GM21576 (cell line): Measurements from ENCODE around the gene MAD1L1.

Experiments used
- ATAC-seq: cut with Tn5 transposase; IDR thresholded peaks from one replicate; pipeline ENCODE4 v1.9.1; 2021; ENCODE audit warnings: mild to moderate bottlenecking, moderate library complexity; ENCODE audit not compliant: unreplicated experiment

Gene MAD1L1

DNA sequence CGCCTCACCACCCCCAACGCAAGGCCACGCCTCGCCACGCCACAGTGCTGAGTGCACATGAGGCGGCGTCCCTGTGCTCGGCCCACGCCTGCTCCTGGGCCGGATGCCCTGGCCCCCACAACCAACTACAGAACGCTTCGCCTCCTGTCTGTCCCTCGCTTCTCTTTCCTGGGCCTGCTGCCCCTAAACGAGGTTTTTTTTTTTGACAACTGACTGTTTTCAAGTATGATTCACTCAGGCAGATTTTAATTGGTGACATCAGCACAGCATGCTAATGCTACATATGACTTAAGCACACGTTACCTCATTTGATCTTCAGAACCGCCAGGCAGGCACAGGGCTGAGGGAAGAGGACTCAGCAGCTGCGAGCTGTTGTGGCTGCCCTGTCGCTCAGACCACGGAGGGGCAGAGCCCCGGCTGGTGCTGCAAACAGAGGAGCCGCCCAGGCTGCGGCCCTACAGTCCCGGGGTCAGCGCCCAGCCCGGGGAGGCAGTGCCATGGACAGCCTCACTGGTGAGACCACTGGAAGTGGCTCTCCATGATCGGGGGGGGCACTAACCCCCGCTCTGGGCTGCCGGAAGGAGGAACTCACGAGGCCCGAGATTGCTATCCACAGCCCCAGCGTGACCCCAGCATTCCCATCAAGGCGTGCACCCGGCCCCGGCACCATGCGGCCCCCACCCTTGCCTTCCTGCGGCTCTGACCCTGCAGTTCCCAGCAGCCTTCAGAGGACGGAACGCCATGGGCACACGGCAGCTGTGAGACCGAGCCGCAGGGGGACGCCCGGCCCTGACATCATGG lies 212.8 kb downstream of the MAD1L1 start:
- no peak for ATAC-seq

DNA sequence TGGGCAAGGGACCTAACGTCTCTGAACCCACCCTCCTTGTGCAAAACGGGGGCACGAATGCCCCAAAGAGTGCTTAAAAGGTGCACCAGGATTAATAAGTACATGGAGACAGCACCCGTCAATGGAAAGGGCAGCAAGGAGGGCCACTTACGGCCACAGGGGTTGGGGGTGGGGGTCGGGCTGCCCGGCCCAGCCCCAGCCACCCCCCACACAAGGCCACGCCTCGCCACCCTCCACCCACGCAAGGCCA lies 213.4 kb downstream of the MAD1L1 start:
- no peak for ATAC-seq

DNA sequence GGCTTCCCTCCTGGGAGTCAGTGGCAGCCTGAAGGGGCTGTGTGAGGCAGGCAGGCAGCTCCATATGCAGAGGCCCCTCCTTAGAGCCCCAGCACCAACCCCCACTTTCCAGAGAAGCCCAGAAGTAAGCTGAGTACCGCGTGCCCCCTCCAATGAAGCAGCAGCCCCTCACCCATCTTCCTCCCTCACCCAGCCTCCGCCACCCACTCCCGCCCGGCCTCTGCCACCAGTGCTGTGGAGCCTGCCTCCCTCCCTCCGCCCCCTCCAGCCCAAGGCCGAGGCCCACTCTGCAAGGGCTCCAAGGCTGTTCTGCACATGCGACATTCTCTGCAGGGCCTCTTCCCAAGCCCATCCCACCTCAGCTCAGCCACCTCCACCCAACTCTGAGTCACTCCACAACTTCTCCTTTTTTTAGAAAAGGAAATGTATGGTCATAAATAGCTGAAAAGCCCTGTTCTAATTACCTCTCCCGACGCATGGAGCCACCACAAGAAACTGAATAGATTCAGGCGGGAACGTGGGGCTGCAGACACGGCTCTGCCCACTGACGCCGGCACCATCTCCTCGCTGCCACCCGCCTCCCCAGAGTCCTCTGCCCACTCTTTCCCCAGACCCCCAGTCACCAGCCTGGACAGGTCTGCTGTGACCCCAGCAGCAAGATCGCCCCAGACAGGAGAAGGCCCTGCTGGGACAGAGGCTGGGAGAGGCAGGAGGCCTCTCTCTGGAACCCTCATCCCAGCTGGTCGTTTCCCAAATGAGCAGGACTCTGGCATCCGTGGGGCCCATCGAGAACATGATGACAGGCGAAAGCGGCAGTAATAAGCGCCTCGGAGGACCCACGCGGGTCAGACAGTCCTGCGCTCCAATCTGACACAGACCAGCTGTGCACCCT lies 213.9 kb downstream of the MAD1L1 start:
- ATAC-seq, result no peak

DNA sequence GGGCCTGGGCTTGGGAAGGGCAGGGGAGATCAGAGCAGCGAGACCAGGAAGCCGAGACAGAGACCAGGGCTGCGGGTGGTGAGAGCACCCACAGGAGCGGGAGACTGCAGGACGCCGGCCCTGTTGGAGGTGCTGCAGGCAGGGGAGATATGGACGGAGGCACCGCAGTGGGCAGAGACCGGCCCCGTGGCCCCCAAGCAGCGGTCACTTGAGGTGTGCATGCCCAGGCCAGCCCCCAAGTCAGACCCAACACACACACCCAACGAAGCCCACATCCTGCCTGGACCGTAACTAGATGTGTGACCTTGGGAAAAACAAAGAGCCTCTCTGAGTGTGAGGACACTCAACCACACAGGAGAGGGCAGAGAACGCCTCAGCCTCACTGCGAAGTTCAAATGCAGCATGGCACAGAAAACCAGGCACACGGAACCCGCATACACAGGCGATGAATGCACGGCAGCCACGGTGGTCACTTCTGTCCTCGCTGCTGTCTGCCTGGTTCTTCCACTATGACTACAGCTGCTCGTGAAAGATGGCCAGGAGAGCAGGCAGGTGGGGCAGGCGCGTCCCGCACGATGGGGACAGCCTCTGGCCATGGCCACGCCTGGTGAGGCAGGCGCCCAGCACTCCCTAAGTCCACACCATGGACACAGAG lies 214.7 kb downstream of the MAD1L1 start:
- no peak for ATAC-seq

DNA sequence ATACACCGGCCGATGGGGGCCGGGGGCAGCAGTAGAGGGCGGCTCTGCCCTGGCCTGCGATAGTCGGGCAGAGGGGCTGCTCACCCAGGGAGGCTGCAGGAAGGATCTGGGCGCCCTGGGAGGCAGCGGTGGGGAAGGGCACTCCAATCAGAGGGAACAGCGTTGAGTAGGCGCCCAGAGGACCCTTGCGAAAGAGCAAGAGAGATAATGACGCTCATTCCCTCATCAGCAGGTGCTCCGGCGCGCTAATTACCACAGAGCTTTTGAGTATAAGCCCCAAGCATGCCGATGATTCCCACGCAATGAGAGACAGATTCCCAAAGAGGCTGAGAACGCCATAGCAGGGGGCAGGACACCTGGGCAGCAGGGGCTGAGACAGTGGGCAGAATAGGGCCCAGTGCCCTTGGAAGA lies 215.3 kb downstream of the MAD1L1 start:
- no peak for ATAC-seq

DNA sequence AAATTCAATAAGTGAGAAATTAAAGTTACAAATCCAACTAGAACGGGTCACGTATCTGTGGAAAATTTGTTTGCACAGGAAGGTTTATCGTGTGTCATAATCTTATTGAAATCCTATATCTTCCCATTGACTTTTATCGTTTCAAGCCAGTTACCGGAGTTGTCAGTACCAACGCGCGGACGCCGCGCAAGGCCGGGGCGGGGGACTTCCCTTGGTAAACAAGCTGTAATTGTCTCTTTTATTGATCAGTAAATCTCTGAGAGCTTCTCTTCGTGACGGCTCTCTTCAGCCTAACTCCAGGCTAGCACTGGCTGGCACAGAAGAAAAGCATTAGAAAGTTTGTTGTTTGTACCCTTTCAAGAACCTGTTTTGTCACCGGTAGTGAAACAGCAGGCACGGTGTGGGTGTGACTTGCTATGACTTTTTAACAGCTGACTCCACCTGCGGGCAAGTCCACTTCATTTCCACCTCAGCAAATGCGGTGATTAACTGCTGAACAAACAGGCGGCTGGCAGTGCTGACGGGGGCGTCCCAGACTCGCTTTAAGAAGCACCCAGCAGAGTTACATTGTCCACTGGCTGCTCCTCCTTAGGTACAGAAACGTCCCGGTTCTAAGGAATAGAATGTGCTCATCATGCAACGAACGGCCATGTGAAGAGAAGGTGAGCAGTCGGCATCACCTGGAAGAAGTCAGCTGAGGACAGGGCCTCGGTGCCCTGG lies 215.8 kb downstream of the MAD1L1 start:
- ATAC-seq, result no peak

DNA sequence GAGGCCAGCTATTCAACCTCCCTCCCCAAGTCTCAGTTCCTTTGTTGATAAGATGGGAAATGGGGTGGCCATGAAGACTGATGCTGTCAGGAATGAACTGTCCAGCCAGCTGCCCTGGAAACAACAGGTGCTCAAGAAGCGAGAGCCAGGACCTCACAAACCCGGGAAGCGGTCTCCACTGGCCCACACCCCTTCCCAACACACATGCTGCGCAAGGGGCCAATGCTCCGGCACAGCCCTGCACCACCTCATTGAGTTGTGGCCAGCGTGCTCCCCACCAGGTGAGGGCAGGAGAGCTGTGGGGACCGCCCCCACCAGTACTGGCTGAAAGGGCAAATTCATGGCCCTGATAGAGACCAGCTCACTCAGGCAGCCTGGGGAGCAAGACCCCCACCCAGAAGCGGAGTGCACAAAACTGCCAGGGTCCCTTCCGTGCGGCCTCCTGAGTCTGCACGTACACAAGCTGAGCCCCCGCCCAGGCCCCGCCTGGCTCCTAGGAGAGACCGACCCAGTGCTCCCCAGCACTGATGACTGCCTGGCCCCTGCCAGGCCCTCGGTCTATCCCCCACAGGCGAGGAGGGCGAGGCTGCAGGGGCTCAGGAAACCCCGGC lies 216.6 kb downstream of the MAD1L1 start:
- no peak for ATAC-seq

DNA sequence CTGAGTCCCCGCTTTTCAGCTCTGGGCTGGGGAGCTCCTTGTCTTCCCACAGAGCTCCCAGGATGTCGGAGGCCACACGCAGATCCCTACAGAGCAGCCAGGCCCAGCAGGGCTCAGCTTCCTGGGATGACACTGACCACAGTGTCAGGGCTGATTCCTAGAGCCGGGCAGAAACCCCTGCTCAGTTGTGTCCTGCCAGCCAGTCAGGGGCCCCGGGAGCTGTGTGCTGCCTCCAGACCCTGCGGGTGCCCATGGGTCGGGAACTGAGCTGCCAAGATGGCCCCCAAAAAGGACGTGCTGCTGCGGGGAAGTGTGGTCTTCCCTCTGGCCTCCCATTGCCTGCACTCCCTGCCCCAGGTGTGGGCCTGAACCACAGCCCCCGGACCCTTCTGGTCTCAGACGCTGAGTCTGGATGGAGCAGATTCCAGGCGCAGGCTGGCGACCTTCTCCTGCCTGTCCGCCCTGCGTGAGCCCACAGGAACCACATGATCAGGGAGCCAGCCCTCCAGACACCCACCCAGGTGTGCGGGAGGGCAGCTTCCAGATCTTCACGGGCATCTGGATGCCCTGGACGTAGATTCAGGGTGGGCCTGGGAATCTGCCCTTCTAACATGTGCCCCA lies 217.4 kb downstream of the MAD1L1 start:
- ATAC-seq, result no peak

DNA sequence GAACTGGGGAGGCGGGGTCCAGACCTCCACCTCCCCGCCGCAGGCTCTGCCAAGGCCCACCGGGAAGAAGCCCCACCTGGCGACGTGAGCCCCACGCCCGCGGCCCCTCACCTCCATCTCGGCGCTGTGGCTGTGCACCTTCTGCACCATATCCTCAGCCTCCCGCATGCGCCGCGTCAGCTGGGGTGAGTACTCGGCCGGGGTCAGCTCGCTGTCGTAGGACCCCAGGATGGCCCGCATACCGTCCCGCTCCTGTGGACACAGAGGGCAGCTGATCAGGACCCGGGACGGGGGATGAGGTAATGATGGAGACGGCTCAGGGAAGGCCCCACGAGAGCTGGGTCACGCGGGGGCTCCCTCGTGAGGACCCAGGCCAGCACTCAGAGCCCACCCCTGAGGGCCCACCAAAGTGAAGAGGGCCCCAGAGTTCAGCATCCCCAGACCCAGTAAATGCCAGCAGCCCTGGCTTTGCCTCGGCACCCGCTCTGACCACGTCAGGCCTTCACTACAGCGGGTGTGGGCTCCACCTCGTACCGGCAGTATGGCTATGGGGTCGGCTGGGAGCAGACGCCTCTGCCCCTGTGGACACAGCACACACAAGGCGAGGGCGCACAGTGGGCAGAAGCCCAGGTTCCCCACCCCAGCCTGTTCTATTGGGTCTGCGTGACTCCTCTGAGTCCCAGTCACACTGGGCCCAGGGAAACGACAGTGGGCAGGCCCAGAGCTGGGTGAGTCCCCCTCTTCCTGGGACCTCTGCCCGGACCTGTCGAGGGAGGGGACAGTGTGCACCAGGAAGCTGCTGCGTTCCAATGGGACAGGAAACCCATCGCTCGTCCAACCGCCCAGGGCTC lies 218.1 kb downstream of the MAD1L1 start:
- no peak for ATAC-seq

DNA sequence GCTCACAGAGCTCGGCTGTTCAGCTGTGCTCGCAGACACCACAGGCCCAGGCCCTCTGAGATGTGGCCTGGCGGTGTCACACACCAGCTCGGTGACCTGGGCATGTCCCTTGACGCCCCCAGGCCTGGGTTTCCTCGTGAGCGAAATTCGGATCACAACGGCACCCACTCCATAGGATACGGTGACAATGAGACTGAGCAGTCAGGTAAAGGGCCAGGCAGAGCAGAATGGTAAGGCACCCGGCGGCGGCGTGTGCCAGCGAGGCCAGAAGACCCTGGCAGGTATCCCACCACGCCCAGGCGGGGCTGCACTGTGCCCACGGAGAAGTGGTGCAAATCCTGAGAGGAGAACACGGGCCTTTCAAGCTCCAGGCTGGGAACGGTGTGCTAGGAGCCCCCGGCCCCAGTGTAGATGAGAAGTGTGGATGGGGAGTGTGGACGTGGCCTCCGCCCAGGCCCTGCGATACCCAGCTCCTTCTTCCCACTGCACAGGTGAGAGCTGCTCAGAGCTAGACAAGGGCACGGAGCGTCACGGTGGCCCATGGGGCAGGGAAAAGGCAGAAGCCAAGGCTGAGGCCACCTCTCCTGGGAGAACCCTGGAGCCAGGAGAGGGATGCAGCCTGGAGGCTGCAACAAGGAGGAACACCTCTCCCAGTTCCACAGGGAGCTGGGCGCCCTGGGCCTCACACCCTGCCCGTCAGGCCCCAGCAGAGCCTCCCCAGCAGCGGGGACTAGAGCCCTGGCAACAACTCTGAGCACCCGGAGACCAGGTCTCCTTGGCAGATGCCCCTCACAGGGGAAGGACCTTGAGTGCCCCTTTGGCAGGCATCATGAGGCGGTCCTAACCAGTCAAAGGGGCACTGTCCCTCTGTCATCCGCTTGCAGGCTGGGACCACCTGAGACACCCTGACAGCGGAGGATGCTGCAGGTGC lies 219.1 kb downstream of the MAD1L1 start:
- ATAC-seq, result no peak

DNA sequence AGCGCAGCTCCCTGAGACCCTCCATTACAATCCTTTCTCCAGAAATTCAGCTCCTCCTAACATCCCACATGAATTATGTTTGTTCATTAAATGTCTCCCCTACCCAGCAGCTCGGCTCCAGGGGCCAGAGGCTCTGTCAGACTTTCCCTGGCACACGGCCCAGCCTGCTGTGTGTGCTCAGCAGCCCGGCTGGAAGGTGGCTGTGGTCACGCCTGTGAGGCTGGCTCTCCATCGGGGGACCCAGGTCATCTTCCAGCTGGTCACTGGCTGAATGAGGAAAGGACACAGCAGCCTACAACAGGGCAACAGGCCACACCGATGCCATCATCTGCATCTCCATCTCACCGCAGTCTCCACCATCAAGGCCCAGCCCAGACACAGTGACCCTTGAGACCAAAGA lies 219.8 kb downstream of the MAD1L1 start:
- ATAC-seq, result no peak

DNA sequence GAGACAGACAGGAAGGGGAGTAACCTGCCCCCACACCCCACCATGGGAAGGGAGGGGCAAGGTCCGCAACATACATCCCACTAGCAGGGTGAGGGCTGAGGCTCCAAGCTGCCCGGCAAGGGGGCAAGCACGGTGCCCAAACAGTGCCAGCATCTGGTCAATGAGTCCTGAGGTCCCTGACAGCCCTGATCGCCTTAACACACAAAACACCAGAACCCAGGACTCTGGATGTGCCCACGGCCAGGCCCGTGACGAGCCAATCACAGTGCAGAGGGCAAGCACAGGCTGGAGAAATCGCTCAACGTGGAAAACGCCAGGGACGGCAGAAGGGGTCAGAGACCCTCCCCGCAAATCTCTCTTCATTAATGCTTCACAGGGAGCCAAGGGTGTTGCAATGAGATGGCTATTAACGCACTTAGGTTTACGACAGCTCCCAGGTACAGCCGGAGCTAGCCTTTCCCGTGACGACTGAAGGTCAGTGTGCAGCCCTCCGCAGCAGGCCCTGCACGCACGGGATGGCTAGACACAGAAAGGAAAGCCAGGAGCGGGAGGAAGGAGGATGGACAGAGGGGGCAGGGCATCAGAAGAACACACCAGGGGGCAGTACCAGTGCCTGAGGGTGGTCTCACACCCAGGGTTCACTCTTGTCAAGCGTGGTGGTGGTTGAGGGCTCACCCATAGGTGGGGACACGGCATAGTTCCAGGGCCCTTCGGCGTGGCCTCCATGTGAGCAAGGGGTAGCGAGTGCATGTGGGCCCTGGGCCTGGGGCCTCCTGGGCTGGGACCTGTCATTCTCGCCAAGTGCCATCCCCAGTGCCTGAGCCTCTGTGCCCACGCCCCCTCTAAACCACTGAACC lies 220.5 kb downstream of the MAD1L1 start:
- ATAC-seq, result no peak

DNA sequence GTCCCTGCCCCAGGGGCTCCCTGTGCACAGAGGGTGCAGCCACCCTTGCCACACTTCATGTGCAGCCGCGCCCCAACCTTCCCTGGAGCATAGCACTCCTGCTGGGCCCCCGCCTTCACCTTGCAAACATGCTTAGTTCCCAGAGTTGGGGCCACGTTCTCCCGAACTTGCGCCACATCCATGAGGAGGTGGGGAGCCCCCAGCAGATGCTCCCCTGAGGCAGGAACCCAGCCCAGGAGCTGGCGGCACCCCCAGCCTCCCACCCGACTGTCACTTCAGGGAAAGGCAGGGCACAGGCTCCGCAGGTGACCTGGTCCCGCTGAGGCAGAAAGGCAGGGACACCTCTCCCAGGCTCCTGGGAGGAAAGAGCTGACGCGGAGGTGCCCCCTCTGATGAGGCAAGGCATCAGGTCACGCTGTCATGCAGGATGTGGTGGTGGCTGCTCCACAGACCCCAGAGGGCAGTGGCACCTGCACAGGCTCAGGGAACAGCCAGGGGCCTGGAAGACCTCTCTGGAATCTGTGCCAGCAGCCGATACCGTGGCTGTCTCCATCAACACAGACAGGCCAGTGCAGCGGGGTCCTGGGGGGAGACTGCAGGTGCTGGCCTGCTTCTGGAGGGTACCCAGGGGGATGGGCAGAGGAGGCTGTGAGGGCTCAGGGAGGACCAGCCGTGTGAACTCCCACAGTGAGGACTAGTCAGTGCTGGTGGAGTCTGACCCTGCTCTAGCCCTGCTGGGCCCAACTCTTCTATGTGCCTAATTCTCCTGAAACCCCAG lies 221.3 kb downstream of the MAD1L1 start:
- no peak for ATAC-seq

DNA sequence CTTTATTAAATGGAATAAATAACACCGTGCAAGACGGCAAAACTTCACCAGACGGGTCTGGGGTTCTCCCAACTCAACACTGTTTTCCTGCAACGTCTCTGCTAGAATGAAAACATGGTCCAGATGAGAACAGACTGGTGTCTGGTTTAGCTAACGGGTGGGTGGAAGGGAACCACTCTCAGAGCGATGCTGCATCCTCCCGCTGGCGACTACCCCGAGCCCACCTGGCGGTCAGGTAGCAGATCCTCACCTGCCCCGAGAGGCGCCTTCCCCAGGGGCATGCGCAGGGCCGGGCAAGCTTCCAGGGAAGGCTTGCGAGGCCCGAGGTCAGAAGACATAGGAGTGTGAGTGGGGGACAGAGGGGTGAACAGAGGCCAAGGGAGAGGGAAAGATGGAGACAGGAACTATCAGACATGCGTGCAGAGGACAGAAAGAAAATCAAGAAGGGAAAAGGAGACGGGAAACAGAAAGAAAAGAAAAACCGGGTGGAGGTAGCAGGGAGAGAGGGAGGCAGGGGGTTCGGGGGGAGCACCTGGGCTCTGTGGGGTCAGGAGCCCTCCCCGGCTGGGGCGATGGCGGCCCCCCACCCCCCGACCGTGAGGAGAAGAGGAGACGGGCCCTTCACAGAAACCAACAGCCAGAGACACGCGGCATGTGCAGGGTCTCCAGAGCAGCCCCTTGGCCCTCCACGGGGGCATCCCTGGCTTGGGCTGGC lies 222.0 kb downstream of the MAD1L1 start:
- ATAC-seq, result no peak

DNA sequence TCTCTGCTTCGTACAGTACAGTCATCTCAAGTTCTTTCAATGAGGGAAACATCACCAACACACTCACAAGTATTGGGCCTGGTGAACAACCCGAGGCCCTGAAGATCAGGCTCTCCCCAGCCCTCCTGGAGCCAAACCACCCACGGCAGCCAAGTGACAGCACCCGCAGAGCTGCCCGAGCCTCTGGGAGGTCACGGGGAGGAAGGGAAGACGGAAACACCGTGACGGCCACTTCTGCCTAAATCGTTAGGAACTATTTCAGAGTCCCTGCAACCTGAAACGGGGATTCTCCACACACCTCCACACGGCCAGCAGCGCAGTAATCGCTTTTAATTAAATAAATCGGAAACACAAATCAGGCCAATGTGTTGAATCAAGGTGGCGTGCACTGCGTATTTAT lies 222.6 kb downstream of the MAD1L1 start:
- no peak for ATAC-seq

DNA sequence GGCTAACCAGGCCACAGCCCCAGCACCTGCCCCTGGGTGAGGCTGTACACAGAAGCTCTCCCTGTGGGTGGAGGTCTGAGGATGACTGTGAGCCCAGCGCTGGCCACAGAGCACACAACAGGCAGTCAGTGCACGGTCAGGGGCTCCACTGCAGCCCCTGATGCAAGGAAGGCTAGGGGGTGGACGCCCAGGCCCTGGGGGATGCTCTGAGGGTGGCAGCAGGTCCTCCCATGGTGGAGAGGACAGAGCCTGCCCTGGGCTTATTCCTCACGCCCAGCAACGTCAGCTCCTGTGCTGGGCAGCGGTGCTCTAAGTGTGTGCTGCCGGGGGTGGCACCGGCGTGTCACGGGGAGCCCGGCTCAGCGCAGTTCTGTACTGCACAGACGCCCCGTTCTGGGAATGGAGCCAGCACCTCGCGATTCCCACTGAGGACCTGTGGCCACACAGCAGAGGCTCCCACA lies 223.2 kb downstream of the MAD1L1 start:
- ATAC-seq, result no peak
